Activated T-cell treated with anti-CD3 and anti-CD28 coated beads for 24 hours (primary cell): ENCODE results near the gene SPTLC2.
"Not testable (repeated sequence)": the region's sequence is repeated elsewhere in the genome, so short reads cannot be mapped to it uniquely, and the experiment has no call there.

Experiments
- DNase-seq: peaks from one replicate; pipeline ENCODE4 v3.0.0-alpha.2; 2020; ENCODE audit warnings: low read depth

SPTLC2 gene, protein sequence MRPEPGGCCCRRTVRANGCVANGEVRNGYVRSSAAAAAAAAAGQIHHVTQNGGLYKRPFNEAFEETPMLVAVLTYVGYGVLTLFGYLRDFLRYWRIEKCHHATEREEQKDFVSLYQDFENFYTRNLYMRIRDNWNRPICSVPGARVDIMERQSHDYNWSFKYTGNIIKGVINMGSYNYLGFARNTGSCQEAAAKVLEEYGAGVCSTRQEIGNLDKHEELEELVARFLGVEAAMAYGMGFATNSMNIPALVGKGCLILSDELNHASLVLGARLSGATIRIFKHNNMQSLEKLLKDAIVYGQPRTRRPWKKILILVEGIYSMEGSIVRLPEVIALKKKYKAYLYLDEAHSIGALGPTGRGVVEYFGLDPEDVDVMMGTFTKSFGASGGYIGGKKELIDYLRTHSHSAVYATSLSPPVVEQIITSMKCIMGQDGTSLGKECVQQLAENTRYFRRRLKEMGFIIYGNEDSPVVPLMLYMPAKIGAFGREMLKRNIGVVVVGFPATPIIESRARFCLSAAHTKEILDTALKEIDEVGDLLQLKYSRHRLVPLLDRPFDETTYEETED

DNA sequence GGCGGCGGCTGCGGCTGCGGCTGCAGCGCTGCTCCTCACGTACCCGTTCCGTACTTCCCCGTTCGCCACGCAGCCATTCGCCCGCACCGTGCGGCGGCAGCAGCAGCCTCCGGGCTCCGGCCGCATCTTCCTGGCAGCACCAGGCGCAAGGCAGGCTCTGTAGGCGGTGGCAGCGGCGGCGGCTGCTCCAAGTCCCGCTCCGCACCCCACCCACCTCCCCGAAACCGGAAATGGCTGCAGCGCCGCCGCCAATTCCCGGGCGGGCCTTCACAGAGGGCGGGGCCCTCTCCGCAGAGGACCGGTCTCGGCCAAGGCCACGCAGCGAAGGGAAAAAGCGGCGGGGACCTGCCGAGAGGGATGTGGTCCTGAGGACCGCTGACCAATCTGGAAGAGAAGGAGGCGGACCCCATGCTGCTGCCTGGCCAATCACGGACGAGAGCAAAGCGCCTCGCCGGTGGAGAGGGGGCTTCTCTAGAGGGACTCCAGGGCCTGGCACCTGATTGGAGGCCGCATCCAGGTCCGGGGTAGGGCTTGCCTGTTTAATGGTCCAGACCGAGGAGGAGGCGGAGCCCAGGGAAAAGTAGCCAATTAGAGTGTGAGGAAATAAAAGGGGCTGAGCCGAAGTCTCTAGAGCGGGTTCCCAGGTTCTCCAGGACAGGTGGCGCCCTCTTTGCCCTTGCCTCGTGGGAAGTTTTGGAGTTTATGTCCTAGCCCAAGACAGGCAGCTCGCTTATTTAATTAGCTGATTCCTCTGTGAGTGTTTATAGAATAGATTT, at the start of gene SPTLC2:
TSS of gene SPTLC2 (minus strand) at position 184 of the 776 bp plus-strand sequence. CDS start at position 126, 58 bp downstream.
- DNase-seq, result peak; percentile 96

GRCh38 chr14:77663293-77663692, 46.9 kb upstream of the SPTLC2 start:
- no peak for DNase-seq

DNA sequence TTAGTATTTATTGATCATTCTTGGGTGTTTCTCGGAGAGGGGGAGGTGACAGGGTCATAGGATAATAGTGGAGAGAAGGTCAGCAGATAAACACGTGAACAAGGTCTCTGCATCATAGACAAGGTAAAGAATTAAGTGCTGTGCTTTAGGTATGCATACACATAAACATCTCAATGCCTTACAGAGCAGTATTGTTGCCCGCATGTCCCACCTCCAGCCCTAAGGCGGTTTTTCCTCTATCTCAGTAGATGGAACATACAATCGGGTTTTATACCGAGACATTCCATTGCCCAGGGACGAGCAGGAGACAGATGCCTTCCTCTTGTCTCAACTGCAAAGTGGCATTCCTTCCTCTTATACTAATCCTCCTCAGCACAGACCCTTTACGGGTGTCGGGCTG, 45.1 kb upstream of the SPTLC2 start:
- DNase-seq, result not testable (repeated sequence)

DNA sequence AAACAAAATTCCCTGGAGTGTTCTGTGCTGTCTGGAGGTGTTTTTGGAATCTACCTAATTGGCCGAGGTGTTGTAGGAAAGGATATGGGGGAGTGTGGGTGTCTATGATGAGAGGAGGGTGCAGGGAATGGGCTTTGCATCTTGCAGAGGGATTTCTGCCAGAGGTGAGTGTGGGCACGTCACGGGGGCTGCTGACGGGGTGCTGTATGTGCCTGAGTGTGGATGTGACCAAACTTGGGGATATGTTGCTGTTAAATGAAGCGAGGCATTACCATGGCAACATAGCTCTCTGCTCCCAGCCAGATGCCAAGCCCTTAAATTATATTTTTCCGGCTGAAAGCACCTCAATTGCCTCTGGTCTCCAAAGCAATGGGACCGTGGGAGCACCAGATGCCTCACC, 44.3 kb upstream of the SPTLC2 start:
- DNase-seq, result no peak

DNA sequence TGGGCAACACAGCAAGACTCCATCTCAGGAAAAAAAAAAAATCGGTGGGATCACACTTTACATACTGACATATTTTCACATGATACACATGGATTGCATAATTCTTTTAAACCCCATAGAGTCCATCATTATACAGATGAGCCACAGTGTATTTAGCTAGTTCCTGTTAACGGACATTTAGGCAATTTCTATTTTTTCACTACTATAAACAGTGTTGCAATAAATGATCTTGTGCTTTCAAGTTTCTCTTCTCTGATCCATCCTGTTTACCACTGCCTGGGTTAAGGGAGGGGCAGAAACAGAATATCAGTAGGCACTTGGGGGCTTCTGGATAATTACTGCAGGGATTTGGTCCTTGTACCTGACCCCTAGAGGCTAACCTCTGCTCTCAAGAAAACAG, 43.4 kb upstream of the SPTLC2 start:
- no peak for DNase-seq

- no peak for DNase-seq
These were observed 40.8 kb upstream of the SPTLC2 start for GRCh38 chr14:77657280-77657679.

GRCh38 chr14:77654001-77654441, 37.6 kb upstream of the SPTLC2 start:
- no peak for DNase-seq

- no peak for DNase-seq
These were observed 32.9 kb upstream of the SPTLC2 start for GRCh38 chr14:77649326-77649725.

- DNase-seq, result no peak
These were observed 32.2 kb upstream of the SPTLC2 start for GRCh38 chr14:77648520-77649200.

DNA sequence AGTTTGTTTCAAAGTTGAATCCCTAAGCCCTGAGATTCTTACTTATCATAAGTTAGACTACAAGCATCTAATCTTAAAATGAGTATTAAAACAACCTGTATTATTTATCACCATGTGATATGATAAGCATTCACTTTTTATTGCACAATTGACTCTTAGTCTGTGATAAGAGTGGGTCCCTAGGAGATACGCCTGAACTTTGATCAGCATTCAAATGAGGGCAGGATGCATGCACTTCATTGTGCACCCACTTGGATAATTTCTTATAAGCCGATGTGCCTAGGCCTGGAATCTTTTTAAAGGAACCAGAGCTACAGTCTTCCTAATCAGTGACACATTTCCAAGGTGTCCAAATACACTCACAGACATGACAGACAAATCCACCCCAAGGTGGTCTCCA, 31.4 kb upstream of the SPTLC2 start:
- DNase-seq, result no peak

DNA sequence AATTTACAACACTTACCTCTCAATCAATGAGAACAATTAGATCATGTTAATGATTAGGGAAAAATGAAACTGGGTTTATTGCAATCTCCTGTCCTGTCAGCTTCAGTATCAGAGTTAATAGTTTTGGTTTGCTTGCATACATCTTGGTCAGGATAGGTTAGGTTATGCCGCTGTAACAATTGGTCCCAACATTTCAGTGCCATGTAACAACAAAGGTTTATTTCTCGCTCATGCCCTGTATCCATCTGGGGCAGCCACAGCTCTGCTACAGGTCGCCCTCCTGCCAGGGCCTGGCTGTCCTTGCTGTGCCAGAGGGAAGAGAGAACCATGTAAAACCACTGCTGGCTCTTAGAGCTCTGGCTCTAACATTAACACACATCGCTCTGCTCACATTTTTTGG, 30.5 kb upstream of the SPTLC2 start:
- no peak for DNase-seq

- DNase-seq, result no peak
These were observed 29.2 kb upstream of the SPTLC2 start for GRCh38 chr14:77645520-77646230.

GRCh38 chr14:77642407-77642806, 26.0 kb upstream of the SPTLC2 start:
- no peak for DNase-seq

DNA sequence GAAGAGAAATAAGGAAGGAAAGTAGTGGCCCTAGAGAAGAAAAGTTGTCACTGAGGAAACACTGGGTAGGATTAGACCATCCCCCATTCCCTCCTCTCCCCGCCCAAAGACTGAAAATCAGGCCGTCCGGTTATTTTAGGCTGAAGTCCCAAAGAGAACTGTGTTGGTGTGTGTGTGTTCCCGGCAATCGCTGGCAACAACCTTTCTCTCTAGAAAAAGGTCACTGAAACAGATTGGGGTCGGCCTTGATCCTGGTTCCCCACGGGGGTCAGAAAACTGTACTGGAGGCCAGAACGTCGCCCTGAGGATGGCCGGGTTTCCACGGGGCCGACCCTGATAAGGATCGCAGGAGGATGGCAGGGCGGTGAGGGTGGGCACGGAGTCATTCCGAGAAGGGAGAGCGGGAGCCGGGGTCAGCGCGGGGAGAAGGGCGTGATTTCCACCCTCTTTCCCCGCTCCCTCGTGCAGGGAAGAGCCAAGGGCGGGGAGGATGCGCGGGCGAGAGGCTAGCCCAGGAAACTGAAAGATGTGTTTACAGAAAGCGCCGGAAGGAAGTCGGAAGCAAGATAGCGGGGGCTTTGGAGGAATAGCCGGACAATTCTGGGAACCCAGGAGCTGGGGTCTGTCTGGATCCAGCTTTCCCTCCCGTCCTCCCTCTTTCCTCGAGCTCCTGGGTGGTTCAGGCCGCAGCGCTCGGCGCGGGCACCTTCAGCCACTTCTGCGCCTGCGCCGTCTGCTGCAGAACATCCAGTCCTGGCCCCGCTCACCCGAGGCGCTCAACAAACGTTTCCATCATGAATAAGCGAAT, 25.3 kb upstream of the SPTLC2 start:
- peak; percentile 59 for DNase-seq

DNA sequence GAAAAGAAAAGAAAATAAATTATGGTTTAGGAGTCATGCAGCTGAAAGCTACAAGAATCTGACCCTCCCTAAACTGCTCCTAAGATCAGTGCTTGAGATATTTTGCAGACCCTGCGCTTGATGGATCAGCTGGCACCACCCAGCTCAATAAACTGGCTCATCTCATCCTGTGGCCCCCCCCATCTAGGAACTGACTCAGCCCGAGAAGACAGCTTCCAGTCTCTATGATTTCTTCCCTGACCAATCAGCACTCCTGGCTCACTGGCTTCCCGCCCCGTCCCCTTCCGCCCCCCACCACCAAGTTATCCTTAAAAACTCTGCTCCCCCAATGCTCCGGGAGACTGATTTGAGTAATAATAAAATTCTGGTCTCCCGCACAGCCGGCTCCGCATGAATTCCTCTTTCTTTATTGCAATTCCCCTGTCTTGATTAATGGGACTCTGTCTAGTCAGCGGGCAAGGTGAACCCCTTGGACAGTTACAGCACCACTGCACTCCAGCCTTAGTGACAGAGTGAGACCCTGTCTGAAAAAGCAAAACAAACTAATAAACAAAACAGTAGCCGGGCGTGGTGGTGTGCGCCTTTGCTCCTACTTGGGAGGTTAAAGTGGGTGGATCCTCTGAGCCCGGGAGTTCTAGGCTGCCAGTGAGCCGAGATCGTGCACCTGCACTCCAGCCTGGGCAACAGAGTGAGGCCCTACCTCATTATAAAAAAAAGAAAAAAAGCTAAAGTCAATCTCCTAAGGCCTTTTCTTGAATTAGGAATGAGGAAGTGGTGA, 24.5 kb upstream of the SPTLC2 start:
- DNase-seq, result no peak

DNA sequence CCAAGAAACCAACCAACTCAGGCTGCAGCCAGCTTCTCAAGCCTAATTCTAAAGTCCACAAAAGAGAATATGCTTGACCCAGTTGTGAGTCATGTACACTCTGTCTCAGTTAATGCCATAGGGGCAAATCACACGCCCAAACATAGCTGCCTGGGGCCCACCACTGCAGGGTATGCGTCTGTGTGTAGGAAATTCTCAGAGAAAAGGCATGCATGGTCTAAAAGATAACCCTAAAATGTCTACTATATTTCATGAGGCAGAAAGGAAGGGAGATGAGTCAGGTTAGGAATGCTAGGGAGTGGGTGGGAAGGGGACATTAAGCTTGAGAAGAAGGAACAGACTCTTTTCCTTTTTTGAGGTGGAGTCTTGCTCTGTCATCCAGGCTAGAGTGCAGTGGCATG, 22.3 kb upstream of the SPTLC2 start:
- no peak for DNase-seq

- not testable (repeated sequence) for DNase-seq
These were observed 19.4 kb upstream of the SPTLC2 start for GRCh38 chr14:77635869-77636268.

- not testable (repeated sequence) for DNase-seq
These were observed 19.0 kb upstream of the SPTLC2 start for GRCh38 chr14:77635466-77635865.

- DNase-seq, result no peak
These were observed 13.7 kb upstream of the SPTLC2 start for GRCh38 chr14:77630111-77630510.

- DNase-seq, result no peak
These were observed 8.9 kb upstream of the SPTLC2 start for GRCh38 chr14:77625360-77625759.
